Stimulated activated CD8-positive, alpha-beta memory T cell treated with anti-CD3 and anti-CD28 coated beads, Interleukin-15, amount 100 ng/mL, for 48 hours (primary cell): ENCODE results near the gene GSTK1.
"Not testable (repeated sequence)": the region's sequence is repeated elsewhere in the genome, so short reads cannot be mapped to it uniquely, and the experiment has no call there.

Experiments
- DNase-seq, 2 donors: peaks; one replicate each; pipeline ENCODE4 v3.0.0-alpha.2; 2020; ENCODE audit warnings: low read depth in 2 of 2

GSTK1 gene

DNA sequence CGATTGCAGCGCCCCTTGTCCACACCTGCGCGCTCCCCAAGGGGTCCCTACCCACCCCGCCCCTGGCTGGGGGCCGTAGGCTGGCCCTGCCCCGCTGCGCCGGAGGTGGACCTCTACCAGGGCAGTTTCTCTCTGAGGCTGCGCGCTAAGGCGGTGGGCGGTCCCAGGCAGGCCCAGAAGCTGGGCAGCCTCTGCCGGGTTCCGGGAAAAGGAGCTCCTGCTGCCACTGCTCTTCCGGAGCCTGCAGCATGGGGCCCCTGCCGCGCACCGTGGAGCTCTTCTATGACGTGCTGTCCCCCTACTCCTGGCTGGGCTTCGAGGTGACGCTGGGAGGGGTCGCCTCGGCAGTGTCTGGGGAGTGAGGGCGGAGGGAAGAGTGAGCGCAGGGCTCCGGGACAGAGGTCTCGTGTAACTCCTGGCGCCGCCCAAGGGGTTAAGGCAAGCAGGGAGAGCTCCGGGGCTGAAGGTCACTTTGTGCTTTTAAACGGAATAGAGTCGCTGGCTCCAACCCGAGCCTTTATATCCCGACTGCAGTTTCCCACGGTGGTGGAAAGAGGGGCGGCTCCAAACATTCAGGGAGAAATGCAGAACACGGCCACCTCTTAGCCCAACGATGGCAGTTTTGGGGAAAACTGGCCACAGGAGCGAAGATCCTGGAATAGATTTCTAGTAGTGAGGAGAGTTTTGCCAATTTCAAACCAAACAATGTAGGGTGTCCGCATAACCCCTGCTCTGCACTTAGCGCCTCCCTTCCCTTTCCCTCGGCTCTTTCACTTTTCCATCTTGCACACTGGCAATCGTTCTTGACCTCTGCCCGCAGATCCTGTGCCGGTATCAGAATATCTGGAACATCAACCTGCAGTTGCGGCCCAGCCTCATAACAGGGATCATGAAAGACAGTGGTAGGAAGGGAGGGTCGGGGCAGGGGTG, at the start of gene GSTK1:
Gene GSTK1, plus strand, starts transcription at position 176 of the 930 bp plus-strand sequence. Its CDS starts 73 bp downstream, at position 249.
- peak; percentile 73 to 79 for DNase-seq

DNA sequence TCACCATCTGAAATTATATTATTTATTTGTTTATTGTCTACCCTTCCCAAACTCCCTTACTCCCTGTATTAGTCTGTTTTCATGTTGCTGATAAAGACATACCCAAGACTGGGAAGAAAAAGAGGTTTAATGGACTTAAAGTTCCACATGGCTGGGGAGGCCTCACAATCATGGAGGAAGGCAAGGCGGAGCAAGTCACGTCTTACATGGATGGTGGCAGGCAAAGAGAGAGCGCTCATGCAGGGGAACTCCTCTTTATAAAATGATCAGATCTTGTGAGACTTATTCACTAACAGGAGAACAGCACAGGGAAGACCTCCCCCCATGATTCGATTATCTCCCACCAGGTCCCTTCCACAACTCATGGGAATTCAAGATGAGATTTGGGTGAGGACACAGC, 49.8 kb upstream of the GSTK1 start:
- DNase-seq, result not testable (repeated sequence)

DNA sequence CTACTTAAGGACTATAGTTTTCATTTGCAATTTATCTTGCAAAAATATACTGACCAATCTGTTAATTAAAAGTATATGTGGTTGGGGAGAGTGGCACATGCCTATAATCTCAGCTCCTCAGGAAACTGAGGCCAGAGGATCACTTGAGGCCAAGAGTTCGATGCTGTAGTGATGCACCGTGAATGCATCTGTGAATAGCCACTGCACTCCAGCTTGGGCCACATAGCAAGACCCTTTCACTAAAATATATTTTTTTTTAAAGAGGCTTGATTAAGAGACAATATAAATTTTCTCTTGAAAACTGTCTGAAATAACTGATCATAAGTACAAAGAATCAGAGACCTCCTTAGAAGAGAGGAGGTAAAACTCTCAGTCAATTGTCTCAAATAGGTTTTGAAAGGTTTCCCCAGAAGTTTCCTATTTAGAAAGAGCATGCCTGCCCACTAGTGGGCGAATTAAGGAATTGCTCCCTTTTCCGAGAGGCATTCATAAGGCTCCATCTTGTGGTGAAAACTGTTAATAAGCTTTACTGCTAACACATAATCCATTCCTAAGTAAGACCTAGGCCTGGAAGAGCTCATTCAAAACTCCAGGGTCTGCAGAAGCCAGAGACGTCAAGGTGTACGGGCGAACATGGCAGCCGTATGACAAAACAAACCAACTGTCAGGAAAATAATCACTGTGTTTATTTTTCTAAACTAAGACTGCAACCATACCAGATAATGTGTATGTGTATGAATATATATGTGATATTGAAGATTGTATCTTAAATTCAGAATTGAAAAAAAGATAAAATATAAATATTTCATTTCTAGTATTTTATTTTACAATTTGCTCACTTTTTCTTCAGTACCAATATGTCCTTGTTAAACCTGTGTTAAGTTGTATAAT, 48.2 kb upstream of the GSTK1 start:
- peak; percentile 25 to 26 for DNase-seq

DNA sequence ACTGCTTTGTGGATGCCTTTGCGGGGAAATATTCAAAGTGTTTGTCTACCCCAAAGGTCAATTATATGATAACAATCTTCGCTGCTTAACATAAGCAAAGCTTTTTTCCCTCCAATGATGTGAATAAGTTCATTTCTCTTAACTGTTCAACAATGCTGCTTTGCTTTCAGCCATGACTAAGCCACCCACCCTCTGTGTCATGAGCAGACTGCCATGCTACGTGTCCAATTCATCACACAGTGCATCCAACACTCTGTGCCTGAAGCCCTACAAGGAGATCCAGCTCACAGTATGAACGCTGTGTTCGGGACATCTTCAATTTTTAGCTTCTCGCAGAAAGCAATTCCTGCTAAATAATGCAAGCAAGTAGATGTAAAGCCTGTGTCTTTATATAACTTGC, 47.1 kb upstream of the GSTK1 start:
- no peak for DNase-seq

DNA sequence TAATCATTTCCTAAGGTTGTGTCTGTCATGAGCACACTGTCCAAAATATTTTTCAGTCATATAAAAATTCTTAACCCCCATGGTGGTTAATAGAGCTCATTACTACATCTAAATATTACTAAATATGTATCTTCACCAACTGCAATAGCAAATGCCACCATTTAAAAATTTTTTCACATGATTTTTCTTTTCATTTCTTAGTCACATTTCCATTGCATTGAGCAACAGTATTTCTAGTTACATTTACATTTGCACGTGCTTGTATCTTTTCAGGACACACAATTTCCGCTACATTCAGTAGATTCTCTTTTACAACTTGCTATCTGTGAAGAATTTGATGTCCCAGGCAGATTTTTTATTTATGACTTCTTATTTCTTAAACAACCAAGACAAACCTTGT, 46.6 kb upstream of the GSTK1 start:
- DNase-seq, result no peak

DNA sequence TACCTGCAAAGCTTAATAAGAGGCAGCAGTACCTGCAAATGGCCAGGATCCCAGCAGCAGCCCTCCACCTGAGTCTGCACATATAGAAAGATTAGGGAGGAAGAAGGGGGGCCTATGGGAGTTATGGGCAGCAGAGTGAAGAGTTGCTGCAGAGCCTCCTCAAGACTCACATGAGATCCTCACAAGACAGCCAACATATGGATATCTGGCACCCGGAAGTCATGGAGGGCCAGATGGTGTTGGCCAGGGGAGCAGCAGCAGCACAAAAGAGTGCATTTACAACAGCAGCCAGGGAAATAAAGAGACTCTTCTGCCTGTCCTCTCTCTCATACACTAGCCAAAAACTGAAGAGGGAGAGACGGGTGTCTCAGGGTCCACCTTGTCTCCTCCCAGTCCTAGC, 45.4 kb upstream of the GSTK1 start:
- DNase-seq, result no peak

DNA sequence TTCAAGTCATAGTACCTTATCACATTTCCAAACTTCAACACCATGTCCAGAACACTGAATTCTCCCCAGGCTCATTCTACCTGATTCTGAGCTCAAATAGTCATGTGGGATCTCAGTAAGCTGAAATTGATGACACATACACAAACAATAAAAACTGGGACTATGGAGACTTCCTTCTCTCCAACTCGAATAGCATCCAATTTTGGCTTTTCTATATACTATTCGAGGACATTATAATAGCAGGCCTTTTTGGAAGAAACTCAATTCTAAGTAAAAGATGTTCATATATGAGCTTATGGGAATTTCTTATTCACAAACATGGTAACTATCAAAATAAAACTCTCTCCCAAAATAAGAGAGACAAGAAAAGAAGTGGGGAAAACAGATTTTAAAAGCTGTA, 42.0 kb upstream of the GSTK1 start:
- no peak for DNase-seq

DNA sequence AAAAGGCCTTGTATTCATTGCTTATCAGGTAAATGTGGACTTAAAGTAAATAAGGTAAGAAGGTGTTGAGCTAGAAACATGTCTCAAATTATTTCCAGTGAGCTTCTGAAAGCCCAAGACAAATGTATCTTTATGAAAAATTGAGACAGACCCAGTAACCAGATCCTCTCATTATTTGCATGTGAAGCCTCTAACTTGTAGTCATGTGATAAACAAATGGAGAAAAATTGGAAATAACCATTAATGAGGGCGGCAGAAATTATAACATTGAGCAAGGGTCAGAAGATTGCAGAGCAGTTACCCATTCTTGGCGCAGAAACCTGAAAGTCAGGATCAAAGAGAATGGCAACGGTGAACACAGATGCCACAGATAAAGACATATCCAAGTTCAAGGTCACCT, 41.5 kb upstream of the GSTK1 start, which contains the start of gene TAS2R40:
Gene TAS2R40, plus strand, starts transcription at position 301 of the 400 bp plus-strand sequence. Its CDS starts 42 bp downstream, at position 343.
- DNase-seq, result no peak

DNA sequence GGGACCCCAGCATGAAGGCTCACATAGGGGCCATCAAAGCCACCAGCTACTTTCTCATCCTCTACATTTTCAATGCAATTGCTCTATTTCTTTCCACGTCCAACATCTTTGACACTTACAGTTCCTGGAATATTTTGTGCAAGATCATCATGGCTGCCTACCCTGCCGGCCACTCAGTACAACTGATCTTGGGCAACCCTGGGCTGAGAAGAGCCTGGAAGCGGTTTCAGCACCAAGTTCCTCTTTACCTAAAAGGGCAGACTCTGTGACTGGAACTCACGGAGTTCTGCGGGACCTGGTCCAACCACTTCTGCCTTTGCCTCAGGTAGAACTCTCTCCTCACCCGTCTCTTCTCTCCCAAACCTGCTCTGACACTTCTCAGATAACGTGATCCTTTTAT, 40.5 kb upstream of the GSTK1 start:
- no peak for DNase-seq

DNA sequence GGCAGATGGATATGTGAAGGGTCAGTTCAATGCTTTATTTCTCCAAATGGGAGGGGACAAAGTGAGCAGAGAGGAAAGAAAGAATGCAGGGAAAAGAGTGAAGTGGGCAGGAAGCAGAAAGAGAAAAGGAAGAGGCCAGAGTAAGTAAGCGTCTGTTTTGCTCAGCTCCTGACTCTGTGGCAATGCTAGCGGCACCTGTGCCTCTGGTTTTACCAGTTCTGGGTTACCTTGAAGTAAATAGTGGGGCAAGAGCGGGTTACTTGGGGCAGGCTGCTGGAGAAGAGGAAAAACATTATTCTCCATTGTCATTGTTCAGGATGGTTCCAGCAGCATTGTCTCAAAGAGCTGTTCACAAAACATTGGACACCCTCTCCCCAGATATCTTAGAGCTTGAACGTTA, 39.5 kb upstream of the GSTK1 start:
- DNase-seq, result no peak

DNA sequence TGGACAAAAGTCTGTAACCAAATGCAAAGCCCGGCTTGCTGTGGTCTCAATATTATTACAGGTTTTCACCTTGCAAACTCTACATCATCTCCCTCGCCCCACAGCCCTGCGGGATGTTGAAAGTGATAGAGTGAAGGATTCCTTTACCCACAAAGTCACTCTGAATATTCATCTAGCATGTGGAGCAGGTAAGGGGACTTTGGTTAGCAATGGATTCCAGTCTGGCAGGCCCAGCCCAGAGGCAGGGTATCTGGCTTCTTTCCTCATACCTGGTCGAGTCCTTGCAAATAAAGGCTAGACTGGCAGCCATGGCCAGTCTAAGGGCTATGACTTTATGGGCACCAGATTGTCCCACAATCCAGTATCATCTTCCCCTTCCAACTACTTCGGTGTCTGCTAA, 38.2 kb upstream of the GSTK1 start:
- no peak for DNase-seq

DNA sequence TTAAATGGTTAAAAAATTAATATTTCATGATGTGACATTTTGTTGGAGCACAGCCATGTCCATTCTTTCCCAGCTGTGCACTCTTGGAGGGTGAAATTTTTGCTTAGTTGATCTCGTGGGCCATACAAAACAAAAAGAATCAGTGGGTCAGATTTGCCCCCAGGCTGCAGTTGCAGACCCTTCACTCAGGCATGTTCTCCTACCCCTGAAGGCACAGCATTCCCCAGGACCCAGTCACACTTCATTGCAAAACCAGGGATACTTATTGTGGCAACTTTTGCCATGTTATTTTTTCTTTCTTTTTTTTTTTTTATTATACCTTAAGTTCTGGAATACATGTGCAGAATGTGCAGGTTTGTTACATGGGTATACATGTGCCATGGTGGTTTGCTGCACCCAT, 35.4 kb upstream of the GSTK1 start:
- no peak for DNase-seq

DNA sequence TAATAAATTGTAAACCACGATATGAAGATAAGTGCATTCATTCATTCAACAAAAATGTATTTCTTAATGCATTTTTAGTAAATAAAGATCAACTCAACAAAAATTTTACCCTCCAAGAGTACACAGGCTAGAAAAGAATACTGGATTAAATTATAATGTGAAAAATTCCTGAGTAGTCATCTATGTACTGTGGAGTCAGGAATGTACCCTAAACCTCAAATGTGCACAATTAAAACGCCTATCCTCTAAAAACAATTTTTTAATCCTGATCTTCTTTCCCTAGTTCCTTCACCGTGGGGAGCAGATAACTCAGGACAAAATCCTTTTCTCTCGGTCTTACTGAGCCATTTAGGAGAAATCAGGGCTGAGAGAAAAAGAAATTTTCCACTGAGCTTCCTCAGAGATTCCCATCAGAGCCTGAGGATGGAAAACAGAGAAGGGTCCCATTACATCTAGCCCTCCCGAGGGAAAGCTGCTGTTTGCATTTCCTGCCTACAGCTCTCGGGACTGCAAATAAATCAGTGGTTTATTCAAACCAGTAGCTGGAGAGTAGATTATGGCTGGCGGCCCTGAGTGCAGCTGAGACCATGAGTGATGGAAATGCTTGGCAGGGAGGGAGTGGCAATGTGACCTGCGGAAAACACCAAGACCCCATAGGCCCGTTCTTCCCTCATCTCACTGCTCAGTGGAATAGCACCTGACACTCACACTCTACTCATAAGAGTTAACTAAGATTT, 34.0 kb upstream of the GSTK1 start:
- no peak for DNase-seq

DNA sequence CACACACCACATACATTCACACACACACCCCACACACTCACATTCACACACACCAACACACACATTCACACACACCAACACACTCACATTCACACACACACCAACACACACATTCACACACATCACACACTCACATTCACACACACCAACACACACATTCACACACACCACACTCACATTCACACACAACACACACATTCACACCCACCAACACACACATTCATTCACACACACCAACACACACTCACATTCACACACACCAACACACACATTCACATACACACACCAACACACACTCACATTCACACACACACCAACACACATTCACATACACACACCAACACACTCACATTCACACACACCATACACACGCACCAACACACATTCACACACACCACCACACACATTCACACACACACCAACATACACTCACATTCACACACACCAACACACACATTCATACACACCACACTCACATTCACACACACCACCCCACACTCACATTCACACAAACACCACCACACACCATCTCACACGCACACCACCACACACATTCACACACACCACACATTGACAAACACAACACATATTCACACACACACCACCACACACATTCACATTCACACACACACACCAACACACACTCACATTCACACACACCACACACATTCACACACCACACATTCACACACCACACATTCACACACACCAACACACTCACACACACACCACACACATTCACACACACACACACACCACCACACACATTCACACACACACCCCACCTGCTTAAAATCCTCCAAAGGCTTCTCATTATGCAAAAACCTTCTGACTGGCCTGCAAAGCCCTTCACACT, 32.4 kb upstream of the GSTK1 start:
- no peak for DNase-seq

DNA sequence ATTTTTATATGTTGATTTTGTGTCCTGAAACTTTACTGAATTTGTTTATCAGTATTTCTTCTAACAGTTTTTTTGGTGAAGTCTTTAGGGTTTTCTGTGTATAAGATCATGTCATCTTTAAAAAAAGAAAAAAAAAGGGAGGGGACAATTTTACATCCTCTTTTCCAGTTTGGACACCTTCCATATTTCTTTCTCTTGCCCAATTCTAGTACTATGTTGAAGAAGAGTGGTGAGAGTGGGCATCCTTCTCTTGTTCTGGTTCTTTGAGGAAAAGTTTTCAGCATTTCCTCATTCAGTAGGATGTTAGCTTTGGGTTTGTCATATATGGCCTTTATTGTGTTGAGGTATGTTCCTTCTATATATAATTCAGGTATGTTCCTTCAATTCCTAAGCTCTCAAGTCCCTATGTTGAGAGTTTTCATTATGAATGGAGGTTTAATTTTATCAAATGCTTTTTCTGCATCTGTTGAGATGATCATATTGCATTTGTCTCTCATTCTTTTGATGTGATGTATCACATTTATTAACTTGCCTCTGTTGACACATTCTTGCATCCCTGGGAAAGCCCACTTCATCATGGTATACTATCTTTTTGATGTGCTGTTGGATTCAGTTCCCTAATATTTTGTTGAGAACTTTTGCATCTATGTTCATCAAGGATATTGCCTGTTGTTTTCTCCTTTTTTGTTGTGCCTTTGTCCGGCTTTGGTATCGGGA, 29.3 kb upstream of the GSTK1 start:
- no peak for DNase-seq

DNA sequence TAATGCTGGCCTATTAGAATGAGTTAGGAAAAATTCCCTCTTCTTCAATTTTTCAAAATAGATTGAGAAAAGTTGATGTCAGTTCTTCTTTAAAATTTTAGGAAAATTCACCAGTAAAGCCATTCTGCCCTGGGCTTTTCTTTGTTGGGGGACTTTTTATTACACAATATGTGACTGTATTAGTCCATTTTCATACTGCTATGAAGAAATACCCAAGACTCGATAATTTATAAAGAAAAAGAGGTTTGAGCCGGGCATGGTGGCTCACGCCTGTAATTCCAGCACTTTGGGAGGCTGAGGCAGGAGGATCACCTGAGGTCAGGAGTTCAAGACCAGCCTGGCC, 28.7 kb upstream of the GSTK1 start:
- DNase-seq, result no peak

DNA sequence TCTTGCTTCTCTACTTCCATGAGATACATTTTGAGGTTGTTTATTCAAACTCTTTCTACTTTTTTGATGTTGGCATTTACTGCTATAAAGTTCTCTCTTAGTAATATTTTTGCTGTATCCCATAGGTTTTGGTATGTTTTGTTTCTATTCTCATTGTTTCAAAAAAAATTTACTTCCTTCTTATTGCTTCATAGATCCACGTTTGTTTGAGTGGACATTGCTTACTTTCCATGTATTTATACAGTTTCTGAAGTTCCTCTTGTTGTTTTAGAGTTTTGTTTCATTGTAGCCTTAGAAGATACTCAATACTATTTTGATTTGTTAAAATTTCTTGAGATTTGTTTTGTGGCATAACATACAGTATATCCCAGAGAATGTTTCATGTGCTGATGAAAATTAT, 27.7 kb upstream of the GSTK1 start:
- no peak for DNase-seq

DNA sequence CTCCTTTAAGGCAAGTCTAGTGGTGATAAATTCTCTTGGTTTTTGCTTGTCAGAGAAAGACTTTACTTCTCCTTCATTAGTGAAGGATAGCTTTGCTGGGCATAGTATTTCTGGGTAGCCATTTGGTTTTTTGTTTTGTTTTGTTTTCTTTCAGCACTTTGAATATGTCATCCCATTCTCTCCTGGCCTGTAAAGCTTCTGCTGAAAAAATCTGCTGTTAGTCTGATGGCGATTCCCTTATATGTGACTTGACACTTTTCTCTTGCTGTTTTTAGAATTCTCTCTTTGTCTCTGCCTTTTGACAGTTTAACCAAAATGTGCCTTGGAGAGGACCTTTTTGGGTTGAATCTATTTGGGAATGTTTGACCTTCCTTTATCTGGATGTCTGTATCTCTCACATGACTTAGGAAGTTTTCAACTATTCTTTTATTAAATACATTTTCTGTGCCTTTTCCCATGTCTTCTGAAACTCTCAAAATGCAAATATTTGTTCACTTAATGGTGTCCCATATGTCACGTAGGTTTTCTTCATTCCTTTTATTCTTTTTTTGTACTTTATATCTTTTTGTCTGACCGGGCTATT, 26.7 kb upstream of the GSTK1 start:
- no peak for DNase-seq

DNA sequence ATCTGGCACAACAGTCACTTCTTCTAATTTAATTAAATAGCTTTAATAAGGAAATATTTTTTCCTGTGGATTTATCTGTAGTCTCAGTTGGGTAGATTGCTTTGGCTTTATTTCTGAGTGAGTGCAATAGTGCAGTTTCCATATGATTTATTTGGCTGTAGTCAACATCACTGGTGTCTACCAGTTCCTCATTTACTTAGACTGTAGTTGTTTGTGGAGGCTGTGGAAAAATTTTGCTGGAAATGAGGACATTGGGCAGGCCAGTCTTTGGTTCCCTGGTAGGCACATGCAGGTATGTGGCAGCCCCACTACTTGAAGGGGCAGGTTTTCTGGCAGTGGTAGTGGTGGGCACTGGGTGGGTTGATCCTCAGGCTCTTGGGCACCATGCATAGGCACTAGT, 25.9 kb upstream of the GSTK1 start:
- no peak for DNase-seq
